HG03571 (cell line): Measurements from ENCODE around the gene TRIO.

Experiments
- ATAC-seq: cut with Tn5 transposase; IDR thresholded peaks from one replicate; pipeline ENCODE4 v1.9.1; 2021; ENCODE audit not compliant: unreplicated experiment

The TRIO gene

GRCh38 chr5:14343376-14343775, 200.2 kb downstream of the TRIO start:
- ATAC-seq: no peak

- ATAC-seq: no peak
These were observed 204.4 kb downstream of the TRIO start for GRCh38 chr5:14347522-14347921.

- no peak for ATAC-seq
These were observed 205.0 kb downstream of the TRIO start for GRCh38 chr5:14348142-14348541.

GRCh38 chr5:14349029-14349428, 205.9 kb downstream of the TRIO start:
- no peak for ATAC-seq

- no peak for ATAC-seq
These were observed 208.0 kb downstream of the TRIO start for GRCh38 chr5:14351086-14351661.

- peak; percentile 85 for ATAC-seq
These were observed 208.9 kb downstream of the TRIO start for GRCh38 chr5:14351845-14352712.

GRCh38 chr5:14353726-14354474, 210.8 kb downstream of the TRIO start:
- no peak for ATAC-seq

- ATAC-seq: no peak
These were observed 212.2 kb downstream of the TRIO start for GRCh38 chr5:14355391-14355790.

- no peak for ATAC-seq
These were observed 213.2 kb downstream of the TRIO start for GRCh38 chr5:14356305-14356704.

- ATAC-seq: no peak
These were observed 214.3 kb downstream of the TRIO start for GRCh38 chr5:14357441-14357840.

- no peak for ATAC-seq
These were observed 214.7 kb downstream of the TRIO start for GRCh38 chr5:14357851-14358250.

GRCh38 chr5:14358536-14358935, 215.4 kb downstream of the TRIO start:
- ATAC-seq: no peak

GRCh38 chr5:14359069-14360043, 216.2 kb downstream of the TRIO start:
- ATAC-seq: no peak

- no peak for ATAC-seq
These were observed 219.3 kb downstream of the TRIO start for GRCh38 chr5:14362491-14362890.

GRCh38 chr5:14364096-14364495, 221.0 kb downstream of the TRIO start:
- ATAC-seq: no peak

- ATAC-seq: no peak
These were observed 221.7 kb downstream of the TRIO start for GRCh38 chr5:14364576-14365472.

GRCh38 chr5:14365831-14366430, 222.8 kb downstream of the TRIO start:
- ATAC-seq: no peak

- ATAC-seq: no peak
These were observed 223.6 kb downstream of the TRIO start for GRCh38 chr5:14366763-14367162.

GRCh38 chr5:14367364-14367763, 224.2 kb downstream of the TRIO start:
- no peak for ATAC-seq
